ENCODE results near the gene INSR.

Gene INSR

DNA sequence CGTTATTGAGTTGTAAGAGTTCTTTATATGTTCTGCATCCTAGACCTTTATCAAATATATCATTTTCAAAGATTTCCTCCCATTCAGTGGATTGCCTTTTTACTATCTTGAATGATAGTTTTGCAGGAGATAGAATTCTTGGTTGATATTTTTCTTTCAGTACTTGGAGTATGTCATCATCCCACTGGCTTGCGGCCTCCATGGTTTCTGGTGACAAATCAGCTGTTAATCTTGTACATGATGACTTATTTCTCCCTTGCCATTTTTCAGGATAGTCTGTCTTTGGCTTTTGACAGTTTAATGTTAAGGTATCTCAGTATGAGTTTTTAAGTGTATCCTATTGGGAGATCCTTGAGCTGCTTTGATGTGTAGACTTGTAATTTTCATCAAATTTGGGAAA is 216.2 kb downstream of the INSR start:
- no peak for DNase-seq

DNA sequence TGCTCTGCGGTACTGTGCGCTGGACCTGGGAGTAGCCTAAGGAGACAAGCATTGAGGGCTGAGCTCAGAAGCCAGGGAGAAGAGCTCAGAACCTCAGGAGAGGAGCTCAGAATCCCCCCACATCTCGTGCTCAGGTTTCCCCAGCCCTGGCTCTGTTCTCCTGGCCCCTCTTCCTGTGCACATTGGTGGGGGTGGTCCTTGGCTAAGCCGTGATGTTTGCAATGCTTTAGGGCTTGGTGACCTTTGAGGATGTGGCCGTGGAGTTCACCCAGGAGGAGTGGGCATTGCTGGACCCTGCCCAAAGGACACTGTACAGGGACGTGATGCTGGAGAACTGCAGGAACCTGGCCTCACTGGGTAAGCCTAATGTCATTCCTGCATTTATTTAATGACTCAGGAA is 218.1 kb downstream of the INSR start:
- no peak for DNase-seq

DNA sequence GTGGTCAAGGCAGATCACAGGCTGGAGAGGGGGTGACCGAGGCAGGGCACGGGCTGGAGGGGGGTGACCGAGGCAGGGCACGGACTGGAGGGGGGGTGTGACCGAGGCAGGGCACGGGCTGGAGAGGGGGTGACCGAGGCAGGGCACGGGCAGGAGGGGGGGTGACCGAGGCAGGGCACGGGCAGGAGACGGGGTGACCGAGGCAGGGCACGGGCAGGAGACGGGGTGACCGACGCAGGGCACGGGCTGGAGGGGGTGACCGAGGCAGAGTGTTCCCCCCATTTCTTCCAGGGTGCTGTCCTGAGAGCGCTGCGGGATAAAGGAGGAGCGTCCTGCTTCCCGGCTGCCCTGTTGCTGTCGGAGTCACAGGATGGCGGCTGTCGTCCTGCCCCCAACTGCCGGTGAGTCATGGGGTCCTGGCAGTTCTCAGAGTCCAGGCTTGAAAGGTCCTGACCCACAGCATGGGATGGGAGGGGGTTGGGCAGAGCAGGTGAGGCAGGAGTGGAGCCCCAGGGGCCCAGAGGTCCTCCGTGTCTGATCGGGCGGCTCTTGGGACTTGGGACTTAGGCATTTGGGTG is 219.4 kb downstream of the INSR start:
- DNase-seq, result no peak

DNA sequence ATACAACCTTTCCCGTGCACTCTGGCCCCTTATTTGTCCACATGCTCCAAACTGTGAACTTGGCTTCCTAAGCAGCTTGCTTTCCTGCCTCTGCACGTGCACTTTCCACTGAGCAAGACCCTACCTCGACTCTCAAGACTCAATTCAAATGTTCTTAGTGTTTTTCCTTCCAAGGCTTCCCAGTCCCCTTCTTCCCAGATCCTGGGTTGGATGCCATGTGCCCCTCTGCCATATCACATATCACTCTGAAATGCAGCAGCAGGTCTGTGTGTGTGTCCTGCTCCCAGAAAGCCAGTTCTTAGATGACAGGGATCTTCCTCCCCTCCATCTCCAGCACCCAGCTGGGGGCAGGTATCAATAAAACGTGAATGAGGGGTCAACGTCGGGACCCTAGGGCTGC is 221.7 kb downstream of the INSR start:
- no peak for DNase-seq

DNA sequence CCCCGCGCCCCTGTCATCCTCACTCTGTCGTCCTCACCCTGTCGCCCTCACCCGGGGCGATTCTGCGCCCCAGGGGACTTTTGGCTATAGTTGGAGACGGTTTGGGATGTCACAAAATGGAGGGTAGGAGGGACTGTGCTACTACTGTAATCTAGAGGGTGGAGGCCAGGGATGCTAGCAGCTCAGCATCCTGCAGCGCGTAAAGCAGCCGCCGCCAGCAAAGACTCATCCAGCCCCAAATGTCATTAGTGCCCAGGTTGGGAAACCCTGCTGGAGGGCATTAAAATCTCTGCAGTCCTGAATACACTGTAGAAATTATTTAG is 224.3 kb downstream of the INSR start:
- no peak for DNase-seq

DNA sequence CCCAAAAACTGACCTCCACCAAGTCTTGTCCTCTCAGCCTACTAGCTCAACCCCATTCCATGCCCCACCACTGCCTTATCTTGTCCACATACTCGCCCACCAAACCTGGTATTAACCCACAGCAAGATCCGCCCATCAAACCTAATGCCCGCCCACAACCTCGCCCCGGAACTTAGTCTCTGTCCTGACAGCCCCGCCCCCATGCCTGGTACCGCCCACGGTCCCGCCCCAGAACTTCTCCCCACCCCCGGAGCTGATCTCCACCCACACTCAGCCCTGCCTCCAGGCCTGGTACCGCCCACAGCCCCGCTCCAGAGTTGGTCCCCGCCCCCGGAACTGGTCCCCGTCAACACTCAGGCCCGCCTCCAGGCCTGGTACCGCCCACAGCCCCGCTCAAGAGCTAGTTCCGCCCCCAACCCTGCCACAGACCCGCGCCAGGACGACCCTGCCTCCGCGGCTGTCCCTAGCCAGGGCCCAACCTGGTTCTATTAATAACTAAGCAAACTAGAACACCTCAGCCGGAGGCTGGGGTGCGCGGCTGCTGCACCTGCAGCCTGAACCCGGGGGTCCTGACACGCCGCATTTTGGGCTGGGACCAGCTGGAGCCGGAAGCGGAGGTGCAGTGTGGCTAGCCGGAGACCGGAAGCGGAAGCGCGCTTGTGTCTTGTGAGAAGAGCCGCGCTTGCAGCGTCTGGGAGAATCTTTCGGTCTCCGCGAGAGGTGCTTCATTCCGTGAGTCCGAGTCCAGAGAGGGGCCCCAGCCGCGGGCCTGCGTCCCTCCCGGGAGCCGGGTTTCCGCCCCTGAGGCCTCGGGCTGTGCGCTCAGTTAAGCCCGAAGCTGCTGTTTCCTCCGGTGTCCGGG is 224.9 kb downstream of the INSR start, which contains the start of gene ZNF557:
TSS of gene ZNF557 (plus strand) at position 662 of the 862 bp plus-strand sequence. CDS start 5,372 bp downstream, outside the sequence.
- peak; percentile 99 for DNase-seq

DNA sequence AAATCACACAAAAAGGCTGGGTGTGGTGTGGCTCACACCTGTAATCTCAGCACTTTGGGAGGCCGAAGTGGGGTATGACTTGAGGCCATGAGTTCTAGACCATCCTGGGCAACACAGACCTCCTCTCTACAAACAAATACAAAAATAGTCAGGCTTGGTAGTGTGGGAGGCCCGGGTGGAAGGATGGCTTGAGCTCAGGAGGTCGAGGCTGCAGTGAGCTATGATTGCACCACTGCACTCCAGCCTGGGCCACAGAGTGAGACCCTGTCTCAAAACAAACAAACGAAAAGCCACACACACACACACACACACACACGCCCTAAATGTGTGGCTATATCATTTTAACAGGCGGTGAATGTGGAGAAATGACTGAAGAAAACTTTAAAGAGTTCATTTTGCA is 225.6 kb downstream of the INSR start:
- no peak for DNase-seq

DNA sequence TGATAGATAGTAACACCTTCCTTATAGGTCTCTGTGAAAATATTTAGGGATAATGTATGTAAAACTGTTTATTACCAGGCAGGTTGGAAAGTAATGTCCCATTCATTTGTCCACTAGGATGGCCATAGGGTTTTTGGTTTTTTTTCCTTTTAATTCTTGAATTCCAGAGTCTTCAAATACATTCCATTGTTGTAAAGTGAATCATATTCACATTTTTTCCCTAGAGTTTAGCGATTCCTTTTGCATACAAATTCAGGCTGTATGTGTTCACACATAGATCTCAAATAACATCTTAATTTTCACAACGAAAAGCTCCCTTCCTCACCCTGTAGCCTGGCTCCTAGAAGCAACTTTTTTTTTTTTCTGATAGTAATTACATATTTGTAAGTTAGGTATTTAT is 226.5 kb downstream of the INSR start:
- DNase-seq, result no peak

DNA sequence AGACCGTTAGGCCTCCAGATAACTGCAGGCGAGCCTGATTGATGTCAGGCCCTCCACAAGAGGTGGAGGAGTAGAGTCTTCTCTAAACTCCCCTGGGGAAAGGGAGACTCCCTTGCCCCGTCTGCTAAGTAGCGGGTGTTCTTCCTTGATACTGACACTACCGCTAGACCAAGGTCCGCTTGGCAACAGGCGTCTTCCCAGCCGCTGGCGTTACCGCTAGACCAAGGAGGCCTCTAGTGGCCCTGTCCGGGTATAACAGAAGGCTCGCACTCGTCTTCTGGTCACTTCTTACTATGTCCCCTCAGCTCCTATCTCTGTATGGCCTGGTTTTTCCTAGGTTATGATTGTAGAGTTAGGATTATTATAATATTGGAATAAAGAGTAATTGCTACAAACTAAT is 227.1 kb downstream of the INSR start:
- DNase-seq, result peak; percentile 30

DNA sequence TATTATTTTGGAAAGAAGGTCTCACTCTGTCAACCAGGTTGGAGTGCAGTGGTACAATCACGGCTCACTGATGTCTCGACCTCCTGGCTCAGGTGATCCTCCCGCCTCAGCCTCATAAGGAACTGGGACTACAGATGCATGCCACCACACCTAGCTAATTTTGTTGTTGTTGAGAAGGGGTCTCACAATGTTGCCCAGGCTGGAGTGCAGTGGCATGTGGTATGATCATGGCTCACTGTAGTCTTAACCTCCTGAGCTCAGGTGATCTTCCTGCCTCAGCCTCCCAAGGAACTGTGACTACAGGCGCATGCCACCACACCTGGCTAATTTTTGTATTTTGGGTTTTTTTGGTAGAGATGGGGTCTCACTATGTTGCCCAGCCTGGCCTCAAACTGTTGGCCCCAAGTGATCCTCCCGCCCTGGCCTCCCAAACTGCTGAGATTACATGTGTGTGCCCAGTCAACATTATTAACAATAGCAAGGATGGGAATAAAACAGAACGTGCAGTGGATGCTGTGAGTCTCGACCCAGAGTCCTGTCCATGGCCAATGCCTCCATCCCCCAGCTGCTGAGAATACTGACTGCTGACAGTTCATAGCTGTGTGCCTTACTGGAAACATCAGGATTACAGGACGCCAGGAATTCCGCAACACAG is 230.3 kb downstream of the INSR start:
- no peak for DNase-seq

DNA sequence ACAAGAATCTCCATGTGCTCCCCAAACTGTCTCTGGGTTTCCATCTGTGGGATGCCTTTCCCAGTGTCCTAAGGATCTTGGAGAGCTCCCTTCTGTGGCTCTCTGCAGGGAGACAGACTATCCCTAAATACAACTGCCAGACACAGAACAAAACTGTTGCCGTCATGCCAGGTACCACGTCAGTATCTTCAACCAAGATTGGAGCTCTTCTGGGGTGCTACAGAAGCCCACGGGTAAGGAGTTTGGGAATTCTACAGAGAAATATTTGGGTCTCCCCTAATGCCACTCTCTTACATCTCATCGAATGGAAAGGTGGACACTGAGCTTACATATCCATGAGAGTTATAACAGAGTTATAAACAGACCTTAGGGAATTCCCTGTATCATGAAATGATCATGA is 230.9 kb downstream of the INSR start:
- DNase-seq, result no peak
